ENCODE results near the gene SMARCC1. TPM values are rescaled to one million over a fixed set of nuclear protein-coding genes. Genes with fewer than 3 reads are reported as not detected.
"Not testable (repeated sequence)": the region's sequence is repeated elsewhere in the genome, so short reads cannot be mapped to it uniquely, and the experiment has no call there.

SMARCC1 gene
- 10 to 100 TPM; 41.8 to 58.7 (median 45.8) TPM for total RNA-seq
- 1 to 10 TPM; 9.0 to 9.6 TPM for polyA plus RNA-seq

DNA sequence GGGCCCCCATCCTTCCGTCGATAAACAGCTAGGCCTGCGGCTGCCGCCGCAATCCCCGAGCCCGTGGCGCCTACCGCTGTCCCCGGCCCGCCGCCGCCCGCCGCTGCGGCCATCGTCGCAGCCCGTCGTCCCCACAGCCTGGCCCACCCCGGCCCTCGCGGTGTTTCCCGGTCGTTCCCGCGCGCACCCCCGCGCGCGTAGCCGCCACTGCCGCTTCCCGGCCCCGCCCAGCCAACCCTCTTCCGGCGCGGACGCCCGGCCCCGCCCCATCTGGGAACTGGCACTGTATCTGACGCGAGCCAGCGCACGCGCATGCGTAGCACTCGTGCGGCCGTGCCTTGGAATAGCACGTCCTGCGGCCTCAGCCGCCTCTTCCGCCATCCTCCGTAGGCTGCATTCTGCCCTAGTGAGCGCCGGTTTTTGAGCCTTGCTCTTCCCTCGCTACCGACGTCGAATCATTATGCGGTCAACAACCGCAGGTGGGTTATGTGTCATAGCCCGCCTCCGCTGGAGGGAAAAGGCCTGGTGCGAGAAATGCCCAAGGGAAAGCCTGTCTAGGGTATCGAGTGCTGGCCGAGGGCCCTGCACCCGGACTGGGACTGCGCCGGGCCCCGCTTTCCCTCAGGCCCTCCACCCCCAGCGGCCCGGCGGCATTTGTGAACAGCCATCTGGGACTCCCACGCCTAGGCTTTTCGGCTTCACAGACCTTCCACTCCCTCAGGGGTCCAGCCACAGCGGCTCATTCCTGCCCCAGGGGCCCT, at the start of gene SMARCC1:
Gene SMARCC1 (minus strand): TSS at position 209 of the 761 bp plus-strand sequence. CDS start 96 bp downstream, at position 113.
- no peak for TF ChIP-seq CTCF (IDR thresholded peaks at IDR 0.05)
- peak; percentile 96 to 100 (median 98) for DNase-seq
- Histone ChIP-seq H3K9me3 (no peaks in the 10 kb centered on the region), H3K4me1 (peaks cover 11 to 20% (median 14%) of the 10 kb centered on the region in 3 donors), H3K27me3 (no peaks in the 10 kb centered on the region), H3K4me3 (peak within 1 kb of the TSS; percentile 76 to 97 (median 84)), H3K36me3 (no peaks in the 10 kb centered on the region), H3K27ac (peak within 1 kb of the TSS; percentile 77 to 99 (median 92))
- no peak for FAIRE-seq
- 0 to 1% methylated on average over 69 to 79 of the region's 79 CpGs for WGBS, 2 donors
- ATAC-seq, result peak; percentile 95 to 98 (median 95)
- intact Hi-C loops (cut with DNase I), result no loop called here

DNA sequence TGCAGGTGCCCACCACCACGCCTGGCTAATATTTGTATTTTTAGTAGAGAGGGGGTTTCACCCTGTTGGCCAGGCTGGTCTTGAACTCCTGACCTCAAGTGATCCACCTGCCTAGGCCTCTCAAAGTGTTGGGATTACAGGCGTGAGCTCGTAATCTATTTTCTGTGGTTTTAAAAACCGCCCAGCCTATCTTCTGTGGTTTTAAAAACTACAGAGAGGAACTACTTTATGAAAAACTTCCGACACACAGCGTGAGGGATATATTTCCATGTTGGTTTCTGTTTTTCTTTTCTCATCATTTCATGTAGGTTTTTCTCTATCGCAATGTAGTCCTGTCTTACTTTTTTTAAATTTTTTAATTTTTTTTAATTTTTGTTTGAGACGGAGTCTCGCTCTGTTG, 47.8 kb upstream of the SMARCC1 start:
- WGBS, 2 donors, result 93 to 96% methylated on average over 9 of the region's 9 CpGs
- DNase-seq; H3K27ac ChIP-seq; ATAC-seq; H3K4me3 ChIP-seq; intact Hi-C loops (cut with DNase I); H3K9me3 ChIP-seq; H3K27me3 ChIP-seq; FAIRE-seq: not testable (repeated sequence)
- Histone ChIP-seq H3K36me3 (peaks cover 8 to 33% (median 21%) of the 10 kb centered on the region in 3 donors), H3K4me1 (peaks cover 6 to 13% (median 9%) of the 10 kb centered on the region in 3 donors)

GRCh38 chr3:47825590-47825989, 43.9 kb upstream of the SMARCC1 start:
- no peaks in the 10 kb centered on the region for H3K9me3 ChIP-seq
- no peak for FAIRE-seq
- H3K4me3 ChIP-seq, result peak overlapping the region; percentile 91 to 97 (median 94)
- ATAC-seq, result no peak
- no peak for DNase-seq
- no peaks in the 10 kb centered on the region for H3K27me3 ChIP-seq
- no peak for TF ChIP-seq CTCF (IDR thresholded peaks at IDR 0.05)
- H3K4me1 ChIP-seq, result peaks cover 6 to 13% (median 9%) of the 10 kb centered on the region in 3 donors
- H3K27ac ChIP-seq, result no peak overlapping the region
- H3K36me3 ChIP-seq, result peaks cover 8 to 18% (median 12%) of the 10 kb centered on the region in 3 donors
- intact Hi-C loops (cut with DNase I), result no loop called here
- WGBS, 2 donors, result 12 to 14% methylated on average over 7 of the region's 7 CpGs

- no peak for FAIRE-seq
- Histone ChIP-seq H3K9me3 (no peaks in the 10 kb centered on the region), H3K27me3 (no peaks in the 10 kb centered on the region), H3K4me3 (peak overlapping the region; percentile 91 to 97 (median 94)), H3K36me3 (peaks cover 5 to 15% (median 12%) of the 10 kb centered on the region in 3 donors), H3K27ac (peak overlapping the region; percentile 40 to 61 (median 50)), H3K4me1 (peaks cover 6 to 13% (median 9%) of the 10 kb centered on the region in 3 donors)
- peak; percentile 99 to 100 (median 99) for ATAC-seq
- intact Hi-C loops (cut with DNase I), result no loop called here
- WGBS, 2 donors, result 3% methylated on average over 66 to 77 of the region's 77 CpGs
- DNase-seq, result peak; percentile 70 to 91 (median 81)
- peak; percentile 75 to 88 (median 83) for TF ChIP-seq CTCF (IDR thresholded peaks at IDR 0.05)
Measured at GRCh38 chr3:47824541-47825473, 43.1 kb upstream of the SMARCC1 start.

- no peak for DNase-seq
- no peak for ATAC-seq
- Histone ChIP-seq H3K27ac (no peak overlapping the region), H3K4me3 (no peak overlapping the region), H3K9me3 (no peaks in the 10 kb centered on the region), H3K36me3 (peaks cover 0 to 5% (median 0%) of the 10 kb centered on the region in 3 donors), H3K4me1 (no peaks in the 10 kb centered on the region), H3K27me3 (no peaks in the 10 kb centered on the region)
- no peak for FAIRE-seq
- intact Hi-C loops (cut with DNase I), result no loop called here
- no peak for TF ChIP-seq CTCF (IDR thresholded peaks at IDR 0.05)
- WGBS, 2 donors, result 88 to 98% methylated on average over 7 of the region's 7 CpGs
Measured at GRCh38 chr3:47817609-47818008, 35.9 kb upstream of the SMARCC1 start.
